A673 (cell line): ENCODE data around the gene DNAJA4.

ENCODE experiments used
- EZH2 ChIP-seq: fragments of 200-600 bp; sonication (generic); IDR thresholded peaks from 2 replicates; pipeline ENCODE4 v1.6.1; 2017; ENCODE audit warnings: borderline replicate concordance, low read depth, mild to moderate bottlenecking, mixed read lengths, antibody characterized with exemption, low read length; ENCODE audit not compliant: poor library complexity, severe bottlenecking
- TF ChIP-seq, protein P1 (sequence below): fragments of 300-800, 200-600 bp; sonication (generic); conservative IDR thresholded peaks from 2 replicates; pipeline ENCODE4 v1.5.1; 2017; ENCODE audit warnings: low read depth, mild to moderate bottlenecking, antibody characterized with exemption, low read length, moderate library complexity, mixed read lengths

DNA sequence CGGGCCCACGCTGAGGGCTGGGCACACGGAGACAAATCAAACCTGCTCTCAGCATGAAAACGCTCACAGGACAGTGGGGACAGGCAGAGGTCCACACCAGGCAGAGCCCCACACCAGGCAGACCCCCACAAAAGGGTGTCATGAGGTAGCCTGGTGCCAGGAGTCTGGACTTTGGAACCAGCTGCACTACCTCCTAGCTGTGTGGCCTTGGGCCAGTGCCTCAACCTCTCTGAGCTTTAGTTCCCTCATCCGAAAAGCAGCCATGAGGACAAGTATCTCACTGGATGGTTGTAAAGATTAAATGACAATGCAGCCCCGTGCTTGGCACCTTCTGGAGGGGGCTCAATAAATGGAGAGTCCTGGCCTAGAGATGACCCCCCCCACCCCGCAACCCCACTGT lies 59.3 kb downstream of the DNAJA4 start:
- TF ChIP-seq, protein P1, sequence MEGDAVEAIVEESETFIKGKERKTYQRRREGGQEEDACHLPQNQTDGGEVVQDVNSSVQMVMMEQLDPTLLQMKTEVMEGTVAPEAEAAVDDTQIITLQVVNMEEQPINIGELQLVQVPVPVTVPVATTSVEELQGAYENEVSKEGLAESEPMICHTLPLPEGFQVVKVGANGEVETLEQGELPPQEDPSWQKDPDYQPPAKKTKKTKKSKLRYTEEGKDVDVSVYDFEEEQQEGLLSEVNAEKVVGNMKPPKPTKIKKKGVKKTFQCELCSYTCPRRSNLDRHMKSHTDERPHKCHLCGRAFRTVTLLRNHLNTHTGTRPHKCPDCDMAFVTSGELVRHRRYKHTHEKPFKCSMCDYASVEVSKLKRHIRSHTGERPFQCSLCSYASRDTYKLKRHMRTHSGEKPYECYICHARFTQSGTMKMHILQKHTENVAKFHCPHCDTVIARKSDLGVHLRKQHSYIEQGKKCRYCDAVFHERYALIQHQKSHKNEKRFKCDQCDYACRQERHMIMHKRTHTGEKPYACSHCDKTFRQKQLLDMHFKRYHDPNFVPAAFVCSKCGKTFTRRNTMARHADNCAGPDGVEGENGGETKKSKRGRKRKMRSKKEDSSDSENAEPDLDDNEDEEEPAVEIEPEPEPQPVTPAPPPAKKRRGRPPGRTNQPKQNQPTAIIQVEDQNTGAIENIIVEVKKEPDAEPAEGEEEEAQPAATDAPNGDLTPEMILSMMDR, result no peak
- TF ChIP-seq EZH2, result no peak
